H1 (cell line): ENCODE measurements around the gene CCDC136. TPM values are rescaled to one million over a fixed set of nuclear protein-coding genes. Genes with fewer than 3 reads are reported as not detected.

ENCODE experiments used
- CTCF ChIA-PET: fragments of 300-600 bp; sonication (Branson Sonifier 250); formaldehyde crosslinking; loops from one replicate; lab custom pipeline; 2021; ENCODE audit not compliant: partially characterized antibody; lab: Charles Lee
- POLR2A ChIA-PET: fragments of 300-600 bp; sonication (Branson Sonifier 250); formaldehyde crosslinking; loops from one replicate; lab custom pipeline; 2021; ENCODE audit warnings: inconsistent platforms; ENCODE audit not compliant: partially characterized antibody; lab: Charles Lee
- DNase-seq, 2 experiments: peaks; one replicate each; pipeline versions ENCODE4 v3.0.0 to v3.0.0-alpha.2; 2010 to 2022; ENCODE audit warnings: low spot score in 2 of 2, low read depth in 1 of 2, mixed read lengths in 1 of 2
- FAIRE-seq: peaks from 2 replicates; lab custom pipeline; 2011; peaks lifted over from hg19 to GRCh38; lab: Jason Lieb, UNC
- H2AFZ ChIP-seq: 2 replicates; pipeline ENCODE4 v1.8.1; 2012; ENCODE audit warnings: low read length, inconsistent platforms
- H2AK5ac ChIP-seq: 2 replicates; pipeline ENCODE4 v1.6.1; 2013; ENCODE audit warnings: low read depth, low read length
- H2BK120ac ChIP-seq: replicated peaks from 2 replicates; pipeline ENCODE3; 2013; ENCODE audit warnings: low read depth, low read length, inconsistent platforms
- H2BK12ac ChIP-seq: 2 replicates; pipeline ENCODE4 v1.6.1; 2013; ENCODE audit warnings: low read depth, low read length
- H2BK15ac ChIP-seq: 2 replicates; pipeline ENCODE4 v1.6.1; 2013; ENCODE audit warnings: low read length
- H2BK20ac ChIP-seq: 2 replicates; pipeline ENCODE4 v1.6.1; 2013; ENCODE audit warnings: low read length
- H2BK5ac ChIP-seq: 2 replicates; pipeline ENCODE4 v1.6.1; 2013; ENCODE audit warnings: low read depth, low read length
- H3K14ac ChIP-seq: 2 replicates; pipeline ENCODE4 v1.6.1; 2013; ENCODE audit warnings: inconsistent platforms; ENCODE audit not compliant: insufficient read length
- H3K18ac ChIP-seq: 2 replicates; pipeline ENCODE4 v1.6.1; 2013; ENCODE audit warnings: low read length; ENCODE audit errors: extremely low read depth
- H3K23ac ChIP-seq: 2 replicates; pipeline ENCODE4 v1.6.1; 2013; ENCODE audit warnings: inconsistent platforms; ENCODE audit not compliant: insufficient read length
- H3K23me2 ChIP-seq: 2 replicates; pipeline ENCODE4 v1.6.1; 2013; ENCODE audit warnings: low read depth, low read length
- H3K27ac ChIP-seq: 2 replicates; pipeline ENCODE4 v1.6.1; 2011; ENCODE audit warnings: low read depth, low read length, inconsistent platforms
- H3K27me3 ChIP-seq, 4 experiments: replicated peaks in 1 of 4; 1 replicate in 1 of 4; 2 replicates in 3 of 4; pipeline versions ENCODE4 v1.6.1 to v1.8.1; 2011 to 2013; ENCODE audit warnings: low read length in 3 of 4, mild to moderate bottlenecking in 3 of 4, inconsistent platforms in 2 of 4, mixed read lengths in 2 of 4, moderate library complexity in 1 of 4; ENCODE audit not compliant: control insufficient read depth in 3 of 4, insufficient read depth in 3 of 4; ENCODE audit errors: extremely low read depth in 1 of 4
- H3K36me3 ChIP-seq, 4 experiments: 2 replicates each; pipeline versions ENCODE4 v1.6.1 to v1.8.1; 2011 to 2013; ENCODE audit warnings: mild to moderate bottlenecking in 4 of 4, low read length in 3 of 4, moderate library complexity in 2 of 4, control low read depth in 1 of 4, inconsistent platforms in 1 of 4; ENCODE audit not compliant: insufficient read depth in 4 of 4, control insufficient read depth in 2 of 4
- H3K4ac ChIP-seq: replicated peaks from 2 replicates; pipeline ENCODE3; 2013; ENCODE audit warnings: low read length, low read depth, mixed read lengths, inconsistent platforms; ENCODE audit not compliant: insufficient read length
- H3K4me1 ChIP-seq, 4 experiments: replicated peaks in 1 of 4; 1 replicate in 1 of 4; 2 replicates in 3 of 4; pipeline versions ENCODE4 v1.6.1 to v1.8.1; 2011 to 2013; ENCODE audit warnings: low read length in 3 of 4, inconsistent platforms in 2 of 4, mixed read lengths in 1 of 4; ENCODE audit not compliant: insufficient read depth in 4 of 4, control insufficient read depth in 3 of 4
- H3K4me2 ChIP-seq, 2 experiments: 2 replicates each; pipeline versions ENCODE4 v1.6.1 to v1.8.1; 2011 to 2013; ENCODE audit warnings: low read depth in 2 of 2, low read length in 2 of 2, control low read depth in 1 of 2, inconsistent platforms in 1 of 2, mild to moderate bottlenecking in 1 of 2; ENCODE audit not compliant: insufficient read depth in 1 of 2
- H3K4me3 ChIP-seq, 4 experiments: fragments of 200-600, 300-600 bp in 1 of 4; sonication (generic), shearing (Covaris generic), sonication (Bioruptor Twin) in 1 of 4; 2 replicates each; pipeline versions ENCODE4 v1.5.1 to v1.8.1; 2011 to 2016; ENCODE audit warnings: low read length in 4 of 4, low read depth in 3 of 4, control low read depth in 2 of 4, inconsistent platforms in 2 of 4, mild to moderate bottlenecking in 2 of 4, mixed read lengths in 1 of 4, moderate library complexity in 1 of 4; ENCODE audit not compliant: insufficient read depth in 2 of 4; ENCODE audit errors: extremely low read depth in 1 of 4
- H3K56ac ChIP-seq: replicated peaks from 2 replicates; pipeline ENCODE3; 2013; ENCODE audit warnings: low read depth, mild to moderate bottlenecking, mixed read lengths, low read length, inconsistent platforms; ENCODE audit not compliant: insufficient read length
- H3K79me1 ChIP-seq: 2 replicates; pipeline ENCODE4 v1.6.1; 2013; ENCODE audit warnings: low read depth, low read length, control low read depth
- H3K79me2 ChIP-seq, 2 experiments: 2 replicates each; pipeline versions ENCODE4 v1.6.1 to v1.8.1; 2012 to 2013; ENCODE audit warnings: low read length in 2 of 2, mild to moderate bottlenecking in 2 of 2, inconsistent platforms in 1 of 2; ENCODE audit not compliant: insufficient read depth in 2 of 2, control insufficient read depth in 1 of 2
- H3K9ac ChIP-seq, 4 experiments: replicated peaks in 1 of 4; 1 replicate in 1 of 4; 2 replicates in 3 of 4; pipeline versions ENCODE4 v1.6.1 to v1.8.1; 2011 to 2013; ENCODE audit warnings: low read depth in 3 of 4, low read length in 3 of 4, control low read depth in 2 of 4, mild to moderate bottlenecking in 2 of 4, moderate library complexity in 2 of 4, inconsistent platforms in 1 of 4; ENCODE audit errors: extremely low read depth in 1 of 4
- H3K9me3 ChIP-seq, 2 experiments: 2 replicates each; pipeline versions ENCODE4 v1.6.1 to v1.8.1; 2012 to 2013; ENCODE audit warnings: mild to moderate bottlenecking in 2 of 2, moderate library complexity in 2 of 2, control low read depth in 1 of 2, inconsistent platforms in 1 of 2, low read depth in 1 of 2, low read length in 1 of 2, mixed read lengths in 1 of 2; ENCODE audit not compliant: insufficient read depth in 2 of 2
- H4K20me1 ChIP-seq, 2 experiments: replicated peaks in 1 of 2; 2 replicates each; pipeline versions ENCODE3 to v1.8.1; 2011 to 2013; ENCODE audit warnings: inconsistent platforms in 2 of 2, low read length in 2 of 2, mild to moderate bottlenecking in 1 of 2; ENCODE audit not compliant: insufficient read depth in 2 of 2, control insufficient read depth in 1 of 2
- H4K5ac ChIP-seq: 2 replicates; pipeline ENCODE4 v1.6.1; 2013; ENCODE audit warnings: low read length, low read depth, mixed read lengths, inconsistent platforms; ENCODE audit not compliant: insufficient read length
- H4K8ac ChIP-seq: 2 replicates; pipeline ENCODE4 v1.8.0; 2013; ENCODE audit warnings: mild to moderate bottlenecking, moderate library complexity, low read length, inconsistent platforms; ENCODE audit not compliant: insufficient read depth; ENCODE audit errors: extremely low read depth
- H4K91ac ChIP-seq: replicated peaks from 2 replicates; pipeline ENCODE3; 2013; ENCODE audit warnings: low read length, mixed read lengths, inconsistent platforms; ENCODE audit not compliant: insufficient read length
- BACH1 ChIP-seq: IDR thresholded peaks from 2 replicates; pipeline ENCODE4 v1.6.1; 2012; ENCODE audit warnings: low read length, improper control_type of control experiment
- CBX8 ChIP-seq: fragments of 300-800, 300-1000 bp; sonication (generic); IDR thresholded peaks from 2 replicates; pipeline ENCODE4 v1.7.1; 2016; ENCODE audit warnings: low read depth, low read length, borderline replicate concordance
- CREB1 ChIP-seq: IDR thresholded peaks from 2 replicates; pipeline ENCODE4 v1.6.1; 2012; ENCODE audit warnings: inconsistent platforms
- E2F6 ChIP-seq: IDR thresholded peaks from 2 replicates; pipeline ENCODE4 v1.6.1; 2012; ENCODE audit warnings: inconsistent platforms
- EZH2 ChIP-seq: fragments of 200-600 bp; sonication (generic); IDR thresholded peaks from 2 replicates; pipeline ENCODE4 v1.7.1; 2012; ENCODE audit warnings: low read depth, mild to moderate bottlenecking, moderate library complexity, low read length, inconsistent platforms; ENCODE audit not compliant: severe bottlenecking
- POLR2A ChIP-seq, 2 experiments: IDR thresholded peaks; 1 replicate in 1 of 2; 2 replicates in 1 of 2; pipeline ENCODE4 v1.6.1; 2011; ENCODE audit warnings: low read depth in 2 of 2, low read length in 2 of 2, mild to moderate bottlenecking in 2 of 2; ENCODE audit errors: control extremely low read depth in 1 of 2
- SIRT6 ChIP-seq: IDR thresholded peaks from one replicate; pipeline ENCODE4 v1.7.1; 2012; ENCODE audit warnings: low read length, inconsistent platforms
- SP2 ChIP-seq: IDR thresholded peaks from 2 replicates; pipeline ENCODE4 v1.6.1; 2012; ENCODE audit warnings: mild to moderate bottlenecking, low read length, inconsistent platforms
- SRF ChIP-seq: IDR thresholded peaks from 2 replicates; pipeline ENCODE4 v1.6.1; 2011; ENCODE audit warnings: mild to moderate bottlenecking, low read depth, low read length, moderate library complexity
- TCF12 ChIP-seq: IDR thresholded peaks from 2 replicates; pipeline ENCODE4 v1.6.1; 2011; ENCODE audit warnings: low read depth, mild to moderate bottlenecking, low read length
- WGBS, 2 experiments: shearing (Covaris generic) in 1 of 2; methylation state at CpG; one replicate each; pipeline versions ENCODE4 v1.1.6 to v1.1.7; 2013 to 2015; ENCODE audit warnings: low lambda C conversion rate in 2 of 2, mixed read lengths in 2 of 2, inconsistent platforms in 1 of 2, low coverage in 1 of 2, missing lambda C conversion rate in 1 of 2; ENCODE audit not compliant: insufficient replicate concordance in 2 of 2, insufficient coverage in 1 of 2, insufficient read length in 1 of 2; ENCODE audit errors: extremely low coverage in 1 of 2, missing lambda C conversion rate in 1 of 2; 5-methylcytosine and 5-hydroxymethylcytosine counted together
- polyA plus RNA-seq, 7 experiments: library from polyadenylated mRNA; depleted of rRNA in 3 of 7; stranded (reverse) in 5 of 7; unstranded in 2 of 7; fragments of >200 nt in 5 of 7; fragments of 200-250 nt in 2 of 7; gene quantifications; 1 replicate in 5 of 7; 2 replicates in 1 of 7; 4 replicates in 1 of 7; pipeline versions ENCODE4 v1.2.1 to v1.2.3, GENCODE V29; 2011 to 2013; ENCODE audit warnings: missing spikeins in 2 of 7, mixed read lengths in 2 of 7
- total RNA-seq: library from RNA; stranded (reverse); fragmentation: NEBNext Ultra II Directional; extraction: Animal tissue kit (Norgen Biotek cat#: 25700); gene quantifications from 2 replicates; pipeline ENCODE4 v1.2.1, GENCODE V29; 2021
- TF ChIP-seq, protein P1 (sequence below): IDR thresholded peaks from 2 replicates; pipeline ENCODE4 v1.6.1; 2011; ENCODE audit warnings: low read depth, mild to moderate bottlenecking, low read length; ENCODE audit not compliant: insufficient read depth

CCDC136 gene
- total and polyA plus RNA-seq, 2 of the 8 experiments (the other 6 are each of a cell fraction or from before 2014, with no cell fraction given), result 35.6 to 47.7 TPM

- DNase-seq (no peak), FAIRE-seq (no peak)
- H3K4me2 ChIP-seq, result no peak overlapping the region
- ChIA-PET POLR2A (interaction anchor here (0.8 to 1.9 kb wide), 3 partner anchors 15 to 36 kb away, joined by 3 to 5 read pairs (median 3); no protein-coding TSS in a partner anchor), CTCF (interaction anchor here (1.0 to 1.5 kb wide), 4 partner anchors 8 to 25 kb away, joined by 3 to 7 read pairs (median 3); no protein-coding TSS in a partner anchor)
- H3K27me3 ChIP-seq, result no peaks in the 10 kb centered on the region
- no peak overlapping the region for H4K5ac ChIP-seq
- H4K8ac ChIP-seq, result no peak overlapping the region
- no peaks in the 10 kb centered on the region for H3K79me2 ChIP-seq
- no peak overlapping the region for H2BK12ac ChIP-seq
- no peak overlapping the region for H2AK5ac ChIP-seq
- H3K23ac ChIP-seq, result no peak overlapping the region
- no peak overlapping the region for H3K18ac ChIP-seq
- H3K4me3 ChIP-seq, result no peak overlapping the region
- no peak overlapping the region for H2BK15ac ChIP-seq
- 85% methylated on average over 2 of the region's 2 CpGs; no CpG with 5 or more reads in 1 of the 2 experiments for WGBS, 2 experiments
- no peak overlapping the region for H3K14ac ChIP-seq
- H3K36me3 ChIP-seq, result peaks cover 14 to 56% (median 23%) of the 10 kb centered on the region in 4 experiments; a peak in 7 of 8 replicates
- H2BK20ac ChIP-seq, result no peak overlapping the region
- no peak overlapping the region for H3K56ac ChIP-seq
- H3K4me1 ChIP-seq, result peaks cover 3 to 9% (median 4%) of the 10 kb centered on the region in 4 experiments; a peak in 6 of 7 replicates
- no peak overlapping the region for H3K27ac ChIP-seq
- H4K91ac ChIP-seq, result no peak overlapping the region
- H3K9ac ChIP-seq, result no peak overlapping the region
- H3K23me2 ChIP-seq, result no peaks in the 10 kb centered on the region
- H3K4ac ChIP-seq, result no peak overlapping the region
- no peak overlapping the region for H2BK120ac ChIP-seq
- no peaks in the 10 kb centered on the region for H3K9me3 ChIP-seq
- peaks cover 0 to 2% of the 10 kb centered on the region in 2 experiments for H4K20me1 ChIP-seq
- H2BK5ac ChIP-seq, result no peak overlapping the region
- H2AFZ ChIP-seq, result no peak overlapping the region
- H3K79me1 ChIP-seq, result no peaks in the 10 kb centered on the region
- TF ChIP-seq SIRT6 (no peak), TCF12 (no peak), CBX8 (no peak), BACH1 (no peak), CREB1 (no peak), SRF (no peak), POLR2A (IDR thresholded peaks at IDR 0.05; ENCODE audit: control extremely low read depth in 1 of 2, low read depth in 2 of 2, low read length in 2 of 2) (no peak), E2F6 (no peak), EZH2 (no peak), SP2 (no peak)
- TF ChIP-seq, protein P1, sequence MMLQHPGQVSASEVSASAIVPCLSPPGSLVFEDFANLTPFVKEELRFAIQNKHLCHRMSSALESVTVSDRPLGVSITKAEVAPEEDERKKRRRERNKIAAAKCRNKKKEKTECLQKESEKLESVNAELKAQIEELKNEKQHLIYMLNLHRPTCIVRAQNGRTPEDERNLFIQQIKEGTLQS, result no peak
Measured at GRCh38 chr7:128810473-128810872, 18.7 kb downstream of the CCDC136 start.
